ENCODE measurements around the gene USP6. TPM values are rescaled to one million over a fixed set of nuclear protein-coding genes. Genes with fewer than 3 reads are reported as not detected.

Gene USP6
- total and polyA plus RNA-seq, 10 of the 15 experiments (the other 5 are each of a cell fraction or from before 2014, with no cell fraction given): under 0.01 to 0.39 (median 0.10) TPM; not detected in 2

- Histone ChIP-seq H3K27ac (ENCODE audit: control insufficient read depth, insufficient read depth) (peak overlapping the region; percentile 88), H3K9me3 (replicated peaks; ENCODE audit: control insufficient read depth, insufficient read depth, low read length) (no peaks in the 10 kb centered on the region; the same call in 2 of the 3 replicates), H3K79me2 (ENCODE audit: control insufficient read depth, insufficient read depth, low read length) (no peaks in the 10 kb centered on the region; the same call in none of the 2 replicates), H3K9ac (ENCODE audit: control insufficient read depth, insufficient read depth, low read length) (peak overlapping the region; percentile 13; the same call in 1 of the 2 replicates), H2AFZ (ENCODE audit: control insufficient read depth, low read depth, low read length) (no peak overlapping the region), H3K36me3 (ENCODE audit: control insufficient read depth in 2 of 2, insufficient read depth in 2 of 2, low read length in 1 of 2) (peaks cover 9 to 21% of the 10 kb centered on the region in 2 experiments), H3K27me3 (replicated peaks in 1 of 2; ENCODE audit: control insufficient read depth in 2 of 2, insufficient read depth in 2 of 2, low read length in 1 of 2) (no peaks in the 10 kb centered on the region), H3K4me3 (no peak overlapping the region), H3K4me1 (ENCODE audit: control insufficient read depth, insufficient read depth, low read length) (peaks cover 53% of the 10 kb centered on the region), H3K4me2 (ENCODE audit: control insufficient read depth, insufficient read depth) (no peak overlapping the region), H4K20me1 (ENCODE audit: control insufficient read depth, insufficient read depth) (no peaks in the 10 kb centered on the region)
- 17% methylated on average over 5 of the region's 5 CpGs for WGBS (ENCODE audit: insufficient coverage, insufficient replicate concordance, low lambda C conversion rate, missing lambda C conversion rate)
- SMC1A ChIA-PET (ENCODE audit: uncharacterized antibody, unreplicated experiment): interaction anchor here (0.9 to 5.7 kb wide), 8 partner anchors 10 to 86 kb away, joined by 3 to 57 read pairs (median 5); partner anchors contain the start of gene SCIMP
- FAIRE-seq (no peak), DNase-seq (ENCODE audit: low read depth, low spot score) (no peak), ATAC-seq (peak; percentile 47)
- RAD21 ChIA-PET (ENCODE audit: unreplicated experiment): interaction anchor here (0.8 to 4.1 kb wide), 6 partner anchors 9 to 32 kb away, joined by 3 to 49 read pairs (median 6); no protein-coding TSS in a partner anchor
- CTCF ChIA-PET: interaction anchor here (1.3 to 2.9 kb wide), 4 partner anchors 9 to 17 kb away, joined by 4 to 11 read pairs (median 6); no protein-coding TSS in a partner anchor
- POLR2A ChIA-PET: interaction anchor here (1.0 to 3.4 kb wide), 7 partner anchors 9 to 32 kb away, joined by 3 to 52 read pairs (median 5); partner anchors contain the start of gene SCIMP
- BruUV-seq (replicated peaks): no TSS peak
- intact Hi-C loops (cut with micrococcal nuclease; ENCODE audit: unreplicated experiment): no loop called here
- in situ Hi-C loops (cut with MboI): loop anchor here (25.0 kb wide), 1 partner anchor 1498 kb away; the partner anchor contains the start of gene HASPIN
- TF ChIP-seq PKNOX1 (IDR thresholded peaks at IDR 0.05): no peak
- TF ChIP-seq POLR2AphosphoS5 (IDR thresholded peaks at IDR 0.05; ENCODE audit: low read length): peak; percentile 54; the same call in 1 of the 2 replicates
- no peak for TF ChIP-seq CBFB (IDR thresholded peaks at IDR 0.05; ENCODE audit: low read depth)
- no peak for TF ChIP-seq EZH2 (IDR thresholded peaks at IDR 0.05; ENCODE audit: borderline replicate concordance, control insufficient read depth, low read depth, low read length)
- TF ChIP-seq HDAC2 (IDR thresholded peaks at IDR 0.05): no peak
- TF ChIP-seq SIN3A (IDR thresholded peaks at IDR 0.05; ENCODE audit: low read depth, low read length): no peak
- peak; percentile 55; the same call in 1 of the 2 replicates for TF ChIP-seq BRCA1 (IDR thresholded peaks at IDR 0.05; ENCODE audit: low read depth, low read length)
- TF ChIP-seq SRF (IDR thresholded peaks at IDR 0.05; ENCODE audit: low read depth in 2 of 2, low read length in 2 of 2): no peak
- TF ChIP-seq SMAD5 (IDR thresholded peaks at IDR 0.05; ENCODE audit: low read depth): no peak; the same call in 1 of the 2 replicates
- TF ChIP-seq DPF2 (IDR thresholded peaks at IDR 0.05): no peak
- no peak for TF ChIP-seq ESRRA (IDR thresholded peaks at IDR 0.05; ENCODE audit: low read length)
- TF ChIP-seq MEF2A (IDR thresholded peaks at IDR 0.05; ENCODE audit: insufficient read depth, low read depth, low read length): no peak
- no peak for TF ChIP-seq HDAC6 (IDR thresholded peaks at IDR 0.05; ENCODE audit: unreplicated experiment)
- TF ChIP-seq BMI1 (IDR thresholded peaks at IDR 0.05; ENCODE audit: borderline replicate concordance): no peak
- TF ChIP-seq IRF4 (IDR thresholded peaks at IDR 0.05; ENCODE audit: low read depth, low read length): no peak
- no peak for TF ChIP-seq EGR1 (IDR thresholded peaks at IDR 0.05; ENCODE audit: borderline replicate concordance in 1 of 2, low read depth in 2 of 2, low read length in 2 of 2)
- no peak for TF ChIP-seq ZNF207 (IDR thresholded peaks at IDR 0.05; ENCODE audit: borderline replicate concordance)
- TF ChIP-seq ZNF217 (IDR thresholded peaks at IDR 0.05): no peak
- TF ChIP-seq SPI1 (IDR thresholded peaks at IDR 0.05; ENCODE audit: borderline replicate concordance, insufficient read depth, low read depth, low read length): no peak
- no peak for TF ChIP-seq IKZF2 (IDR thresholded peaks at IDR 0.05)
- TF ChIP-seq WRNIP1 (IDR thresholded peaks at IDR 0.05; ENCODE audit: borderline replicate concordance, low read depth, low read length): no peak
- no peak for TF ChIP-seq YBX1 (IDR thresholded peaks at IDR 0.05)
- TF ChIP-seq CHD2 (IDR thresholded peaks at IDR 0.05; ENCODE audit: borderline replicate concordance, low read depth, low read length): peak; percentile 94
Measured at GRCh38 chr17:5210091-5210490, 94.3 kb downstream of the USP6 start.

Data from GM12878 (cell line).